Neural cell (in vitro differentiated cells): ENCODE measurements around the gene SYT7. TPM values are rescaled to one million over a fixed set of nuclear protein-coding genes. Genes with fewer than 3 reads are reported as not detected.

Experiments used
- H2AFZ ChIP-seq: fragments of 200-600, 300-800 bp; sonication (generic), shearing (Covaris generic); 2 replicates; pipeline ENCODE4 v1.6.0; 2014; ENCODE audit warnings: low read depth, mild to moderate bottlenecking, antibody characterized with exemption, low read length, moderate library complexity
- H3F3A ChIP-seq: fragments of 200-600 bp; shearing (Covaris generic); 2 replicates; pipeline ENCODE4 v1.6.1; 2016; ENCODE audit warnings: mild to moderate bottlenecking, moderate library complexity, mixed read lengths, antibody characterized with exemption, low read length; ENCODE audit not compliant: insufficient read depth, poor library complexity, severe bottlenecking
- H3K27ac ChIP-seq: fragments of 200-600, 300-800 bp; sonication (generic), shearing (Covaris generic); 2 replicates; pipeline ENCODE4 v1.5.1; 2014; ENCODE audit warnings: mild to moderate bottlenecking, low read length, moderate library complexity
- H3K27me3 ChIP-seq: fragments of 300-800, 200-600 bp; sonication (generic), shearing (Covaris generic); 2 replicates; pipeline ENCODE4 v1.6.0; 2014; ENCODE audit warnings: mild to moderate bottlenecking, low read depth, low read length, moderate library complexity; ENCODE audit not compliant: insufficient read depth
- H3K36me3 ChIP-seq: fragments of 300-800, 200-600 bp; sonication (generic), shearing (Covaris generic); 2 replicates; pipeline ENCODE4 v1.5.1; 2014; ENCODE audit warnings: mild to moderate bottlenecking, antibody characterized with exemption, low read length, moderate library complexity; ENCODE audit not compliant: insufficient read depth
- H3K4me2 ChIP-seq: fragments of 300-800, 200-600 bp; sonication (generic), shearing (Covaris generic); 2 replicates; pipeline ENCODE4 v1.6.0; 2014; ENCODE audit warnings: mild to moderate bottlenecking, low read length
- H3K4me3 ChIP-seq: fragments of 300-800, 200-600 bp; sonication (generic), shearing (Covaris generic); 2 replicates; pipeline ENCODE4 v1.5.1; 2014; ENCODE audit warnings: mild to moderate bottlenecking, low read length, moderate library complexity
- H3K79me2 ChIP-seq: fragments of 200-600 bp; shearing (Covaris generic); replicated peaks from 2 replicates; pipeline ENCODE4 v1.6.0; 2014; ENCODE audit warnings: mild to moderate bottlenecking, low read length, moderate library complexity; ENCODE audit not compliant: insufficient read depth
- H3K9ac ChIP-seq: fragments of 300-800, 200-600 bp; sonication (generic), shearing (Covaris generic); 2 replicates; pipeline ENCODE4 v1.6.1; 2016; ENCODE audit warnings: mild to moderate bottlenecking, low read length, mixed read lengths
- H3K9me2 ChIP-seq: fragments of 200-600 bp; shearing (Covaris generic); 2 replicates; pipeline ENCODE4 v1.6.1; 2016; ENCODE audit warnings: mild to moderate bottlenecking, low read length, mixed read lengths; ENCODE audit not compliant: insufficient read depth
- H3K9me3 ChIP-seq: fragments of 200-600, 300-800 bp; sonication (generic), shearing (Covaris generic); 2 replicates; pipeline ENCODE4 v1.6.1; 2016; ENCODE audit warnings: mild to moderate bottlenecking, mixed run types, low read length, moderate library complexity, mixed read lengths
- H4K20me1 ChIP-seq: fragments of 200-600 bp; shearing (Covaris generic); 2 replicates; pipeline ENCODE4 v1.6.1; 2016; ENCODE audit warnings: mild to moderate bottlenecking, mixed run types; ENCODE audit not compliant: insufficient read depth
- EP300 ChIP-seq: fragments of 450-650 bp; conservative IDR thresholded peaks from 2 replicates; pipeline ENCODE4 v1.6.1; 2014; ENCODE audit warnings: antibody characterized with exemption, mild to moderate bottlenecking, moderate library complexity; ENCODE audit not compliant: poor library complexity, severe bottlenecking
- EZH2 ChIP-seq: fragments of 200-600, 300-800 bp; shearing (Covaris generic), sonication (generic); IDR thresholded peaks from 2 replicates; pipeline ENCODE4 v1.6.1; 2014; ENCODE audit warnings: antibody characterized with exemption, low read length, borderline replicate concordance, mild to moderate bottlenecking; ENCODE audit not compliant: insufficient read depth, poor library complexity, severe bottlenecking
- MXI1 ChIP-seq: fragments of 450-650 bp; conservative IDR thresholded peaks from 2 replicates; pipeline ENCODE4 v1.6.1; 2014; ENCODE audit warnings: antibody characterized with exemption, mild to moderate bottlenecking; ENCODE audit not compliant: poor library complexity, severe bottlenecking
- POLR2AphosphoS5 ChIP-seq: IDR thresholded peaks from 2 replicates; pipeline ENCODE4 v1.6.1; 2012
- RAD21 ChIP-seq: fragments of 450-650 bp; conservative IDR thresholded peaks from 2 replicates; pipeline ENCODE4 v1.6.1; 2014; ENCODE audit warnings: antibody characterized with exemption, mild to moderate bottlenecking, moderate library complexity
- SMC3 ChIP-seq: fragments of 450-650 bp; conservative IDR thresholded peaks from 2 replicates; pipeline ENCODE4 v1.6.1; 2014; ENCODE audit warnings: antibody characterized with exemption, mild to moderate bottlenecking, moderate library complexity; ENCODE audit not compliant: poor library complexity
- TAF1 ChIP-seq: IDR thresholded peaks from 2 replicates; pipeline ENCODE4 v1.6.1; 2012; ENCODE audit warnings: low read depth
- polyA plus RNA-seq: library from polyadenylated mRNA; depleted of rRNA; stranded (reverse); fragments of >200 nt; gene quantifications from 2 replicates; pipeline ENCODE4 v1.2.3, GENCODE V29; 2014
- TF ChIP-seq, protein P1 (sequence below): fragments of 450-650 bp; IDR thresholded peaks from 2 replicates; pipeline ENCODE4 v1.5.1; 2014; ENCODE audit warnings: antibody characterized with exemption, mild to moderate bottlenecking, moderate library complexity; ENCODE audit not compliant: poor library complexity, severe bottlenecking
- TF ChIP-seq, protein P2 (sequence below): IDR thresholded peaks from 2 replicates; pipeline ENCODE4 v1.6.1; 2012; ENCODE audit warnings: borderline replicate concordance

The SYT7 gene
- polyA plus RNA-seq, 1 donor from 2014 or later = 14.0 TPM

DNA sequence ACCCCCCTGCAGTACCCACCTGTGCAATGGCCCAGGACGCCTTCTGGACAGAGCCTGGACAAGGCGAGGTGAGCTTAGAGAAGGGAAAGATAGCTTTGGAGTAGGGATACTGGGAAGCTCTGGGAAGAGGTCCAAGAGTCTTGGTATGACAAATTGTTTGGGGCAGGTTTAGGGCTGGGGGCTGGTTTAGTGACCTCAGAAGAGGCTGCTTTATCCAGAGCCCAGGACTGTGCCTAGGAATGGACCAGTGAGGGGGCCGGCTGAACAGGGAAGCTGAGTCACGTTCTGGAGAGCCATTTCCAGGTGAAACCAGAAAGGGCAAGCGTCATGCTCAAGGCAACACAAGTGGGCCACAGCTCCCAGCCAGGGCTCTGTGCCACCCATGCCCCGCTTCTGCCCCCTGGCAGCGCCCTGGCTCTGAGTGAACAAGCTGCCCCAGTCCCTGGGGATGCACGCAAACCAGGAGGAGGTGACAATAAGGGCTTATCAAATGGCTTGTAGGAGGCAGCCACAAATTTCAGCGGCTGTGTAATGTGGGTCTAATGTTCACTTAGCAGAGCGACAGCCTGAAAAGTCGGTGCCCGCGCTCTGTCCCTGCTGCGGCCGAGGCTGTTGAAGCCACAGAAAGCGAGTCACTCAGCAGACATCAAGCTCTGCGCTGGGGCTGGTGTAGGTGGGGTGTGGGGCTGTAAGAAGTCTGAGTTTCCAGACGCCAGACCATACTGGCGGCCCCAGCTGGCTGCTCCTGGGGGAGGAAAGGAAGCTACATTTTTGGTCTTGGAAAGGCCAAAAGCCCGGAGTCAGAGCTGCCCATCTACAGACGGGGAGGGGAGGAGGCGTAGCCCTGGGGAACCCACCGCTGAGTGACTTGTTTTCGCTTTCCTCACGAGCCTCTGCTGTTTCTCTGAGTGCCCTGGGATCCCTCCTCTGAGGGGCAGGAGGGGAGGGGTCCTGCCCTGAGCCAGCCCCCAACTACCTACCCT is 18.3 kb upstream of the SYT7 start:
- no peaks in the 10 kb centered on the region for H3K9me2 ChIP-seq
- H3K9ac ChIP-seq = no peak overlapping the region
- no peak overlapping the region for H3K4me3 ChIP-seq
- H4K20me1 ChIP-seq = no peaks in the 10 kb centered on the region
- H3K9me3 ChIP-seq = no peaks in the 10 kb centered on the region
- no peaks in the 10 kb centered on the region for H3K27me3 ChIP-seq
- H3K27ac ChIP-seq = no peak overlapping the region
- TF ChIP-seq, protein P1, sequence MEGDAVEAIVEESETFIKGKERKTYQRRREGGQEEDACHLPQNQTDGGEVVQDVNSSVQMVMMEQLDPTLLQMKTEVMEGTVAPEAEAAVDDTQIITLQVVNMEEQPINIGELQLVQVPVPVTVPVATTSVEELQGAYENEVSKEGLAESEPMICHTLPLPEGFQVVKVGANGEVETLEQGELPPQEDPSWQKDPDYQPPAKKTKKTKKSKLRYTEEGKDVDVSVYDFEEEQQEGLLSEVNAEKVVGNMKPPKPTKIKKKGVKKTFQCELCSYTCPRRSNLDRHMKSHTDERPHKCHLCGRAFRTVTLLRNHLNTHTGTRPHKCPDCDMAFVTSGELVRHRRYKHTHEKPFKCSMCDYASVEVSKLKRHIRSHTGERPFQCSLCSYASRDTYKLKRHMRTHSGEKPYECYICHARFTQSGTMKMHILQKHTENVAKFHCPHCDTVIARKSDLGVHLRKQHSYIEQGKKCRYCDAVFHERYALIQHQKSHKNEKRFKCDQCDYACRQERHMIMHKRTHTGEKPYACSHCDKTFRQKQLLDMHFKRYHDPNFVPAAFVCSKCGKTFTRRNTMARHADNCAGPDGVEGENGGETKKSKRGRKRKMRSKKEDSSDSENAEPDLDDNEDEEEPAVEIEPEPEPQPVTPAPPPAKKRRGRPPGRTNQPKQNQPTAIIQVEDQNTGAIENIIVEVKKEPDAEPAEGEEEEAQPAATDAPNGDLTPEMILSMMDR = no peak
- no peak for TF ChIP-seq EZH2
- TF ChIP-seq MXI1 = no peak
- TF ChIP-seq, protein P2, sequence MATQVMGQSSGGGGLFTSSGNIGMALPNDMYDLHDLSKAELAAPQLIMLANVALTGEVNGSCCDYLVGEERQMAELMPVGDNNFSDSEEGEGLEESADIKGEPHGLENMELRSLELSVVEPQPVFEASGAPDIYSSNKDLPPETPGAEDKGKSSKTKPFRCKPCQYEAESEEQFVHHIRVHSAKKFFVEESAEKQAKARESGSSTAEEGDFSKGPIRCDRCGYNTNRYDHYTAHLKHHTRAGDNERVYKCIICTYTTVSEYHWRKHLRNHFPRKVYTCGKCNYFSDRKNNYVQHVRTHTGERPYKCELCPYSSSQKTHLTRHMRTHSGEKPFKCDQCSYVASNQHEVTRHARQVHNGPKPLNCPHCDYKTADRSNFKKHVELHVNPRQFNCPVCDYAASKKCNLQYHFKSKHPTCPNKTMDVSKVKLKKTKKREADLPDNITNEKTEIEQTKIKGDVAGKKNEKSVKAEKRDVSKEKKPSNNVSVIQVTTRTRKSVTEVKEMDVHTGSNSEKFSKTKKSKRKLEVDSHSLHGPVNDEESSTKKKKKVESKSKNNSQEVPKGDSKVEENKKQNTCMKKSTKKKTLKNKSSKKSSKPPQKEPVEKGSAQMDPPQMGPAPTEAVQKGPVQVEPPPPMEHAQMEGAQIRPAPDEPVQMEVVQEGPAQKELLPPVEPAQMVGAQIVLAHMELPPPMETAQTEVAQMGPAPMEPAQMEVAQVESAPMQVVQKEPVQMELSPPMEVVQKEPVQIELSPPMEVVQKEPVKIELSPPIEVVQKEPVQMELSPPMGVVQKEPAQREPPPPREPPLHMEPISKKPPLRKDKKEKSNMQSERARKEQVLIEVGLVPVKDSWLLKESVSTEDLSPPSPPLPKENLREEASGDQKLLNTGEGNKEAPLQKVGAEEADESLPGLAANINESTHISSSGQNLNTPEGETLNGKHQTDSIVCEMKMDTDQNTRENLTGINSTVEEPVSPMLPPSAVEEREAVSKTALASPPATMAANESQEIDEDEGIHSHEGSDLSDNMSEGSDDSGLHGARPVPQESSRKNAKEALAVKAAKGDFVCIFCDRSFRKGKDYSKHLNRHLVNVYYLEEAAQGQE = no peak
- no peak for TF ChIP-seq POLR2AphosphoS5
- no peak for TF ChIP-seq SMC3
- no peak for TF ChIP-seq EP300
- no peak for TF ChIP-seq TAF1
- no peaks in the 10 kb centered on the region for H3F3A ChIP-seq
- H3K4me2 ChIP-seq = no peak overlapping the region
- H3K79me2 ChIP-seq = no peaks in the 10 kb centered on the region
- no peaks in the 10 kb centered on the region for H3K36me3 ChIP-seq
- no peak overlapping the region for H2AFZ ChIP-seq

DNA sequence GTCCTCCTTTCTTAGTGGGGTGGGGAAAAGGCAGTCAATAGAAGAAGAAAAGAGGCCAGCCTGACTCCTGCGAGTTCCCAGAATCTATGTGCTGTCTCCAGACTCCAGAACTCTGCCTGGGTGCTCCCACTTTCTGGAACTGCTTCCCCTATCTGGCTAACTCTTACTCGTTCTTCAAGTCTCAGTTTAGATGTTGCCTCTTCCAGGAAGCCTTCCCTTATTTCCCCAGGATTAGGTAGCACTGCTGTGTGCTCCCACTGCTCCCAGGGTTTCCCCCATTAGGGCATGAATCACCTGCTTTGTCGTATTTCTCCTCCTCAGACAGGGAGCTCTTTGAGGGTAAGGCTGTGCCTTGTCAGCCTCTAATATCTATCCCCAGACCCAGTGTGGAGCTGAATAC is 17.5 kb upstream of the SYT7 start:
- Histone ChIP-seq H3K9ac (no peak overlapping the region), H3K9me3 (no peaks in the 10 kb centered on the region), H3K4me2 (no peak overlapping the region), H2AFZ (no peak overlapping the region), H4K20me1 (no peaks in the 10 kb centered on the region), H3K27ac (no peak overlapping the region), H3K9me2 (no peaks in the 10 kb centered on the region), H3K36me3 (no peaks in the 10 kb centered on the region), H3K4me3 (no peak overlapping the region), H3F3A (no peaks in the 10 kb centered on the region), H3K27me3 (no peaks in the 10 kb centered on the region), H3K79me2 (no peaks in the 10 kb centered on the region)
- no peak for TF ChIP-seq EZH2
- TF ChIP-seq, protein P2 = no peak
- no peak for TF ChIP-seq MXI1
- TF ChIP-seq POLR2AphosphoS5 = no peak
- no peak for TF ChIP-seq TAF1
- TF ChIP-seq, protein P1 = no peak
- no peak for TF ChIP-seq SMC3
- no peak for TF ChIP-seq EP300
- TF ChIP-seq RAD21 = no peak
